ENCODE results near the gene KRT81. TPM values are rescaled to one million over a fixed set of nuclear protein-coding genes. Genes with fewer than 3 reads are reported as not detected.

KRT81 gene
- total and polyA plus RNA-seq, 2 of the 4 experiments (the other 2 are of a cell fraction): under 0.01 to 0.05 TPM

DNA sequence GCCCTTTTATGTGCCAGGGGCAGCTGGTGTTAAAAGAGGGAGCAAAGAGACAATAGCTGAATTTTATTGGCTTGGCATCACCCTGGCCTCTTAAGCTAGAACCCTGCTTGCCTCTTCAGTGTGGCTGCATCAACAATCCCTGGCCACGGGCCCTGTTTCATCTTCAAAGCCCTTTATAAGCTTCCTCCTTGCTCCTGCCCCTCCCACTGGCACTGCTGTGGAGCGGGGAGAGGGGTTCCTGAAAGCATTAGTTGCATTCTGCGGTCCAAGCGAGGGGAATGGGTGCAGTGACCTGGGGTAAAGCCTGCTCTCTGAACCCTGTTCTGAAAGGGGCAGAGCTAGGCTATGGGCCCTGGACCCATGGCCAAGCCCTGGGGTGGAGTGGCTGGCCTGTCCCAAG, 30.1 kb upstream of the KRT81 start:
- in situ Hi-C loops (cut with MboI; ENCODE audit: low sequenced_read_pairs) (no loop called here), intact Hi-C loops (cut with micrococcal nuclease) (no loop called here), dilution Hi-C loops (cut with HindIII; ENCODE audit: low sequenced_read_pairs, unreplicated experiment) (no loop called here)
- Histone ChIP-seq H2AFZ (replicated peaks; ENCODE audit: low read length, poor library complexity) (no peak overlapping the region), H3K27me3 (ENCODE audit: control insufficient read depth, insufficient read depth, low read length) (peaks cover 76% of the 10 kb centered on the region), H2AK9ac (replicated peaks; ENCODE audit: low read depth, low read length, poor library complexity) (no peak overlapping the region), H3K14ac (replicated peaks; ENCODE audit: low read depth, low read length) (no peak overlapping the region), H4K91ac (ENCODE audit: insufficient read depth, low read depth, low read length) (no peak overlapping the region), H2BK120ac (ENCODE audit: low read depth, low read length) (no peak overlapping the region), H2BK5ac (ENCODE audit: low read depth, low read length, poor library complexity, severe bottlenecking) (no peak overlapping the region), H3K9me3 (ENCODE audit: control insufficient read depth, insufficient read depth, low read length) (no peaks in the 10 kb centered on the region), H4K5ac (ENCODE audit: low read depth, low read length) (no peak overlapping the region), H2BK15ac (ENCODE audit: low read depth, low read length) (no peak overlapping the region), H3K18ac (ENCODE audit: low read depth, low read length) (no peak overlapping the region), H3K23ac (ENCODE audit: low read depth, low read length) (no peak overlapping the region), H4K20me1 (ENCODE audit: insufficient read depth, low read length) (no peaks in the 10 kb centered on the region), H3K4me2 (ENCODE audit: low read depth, low read length) (no peak overlapping the region), H3K9me1 (ENCODE audit: insufficient read depth, low read length) (no peaks in the 10 kb centered on the region), H3K79me1 (ENCODE audit: low read depth in 1 of 2, low read length in 2 of 2) (no peaks in the 10 kb centered on the region), H3K4me1 (ENCODE audit: control insufficient read depth, insufficient read depth, low read length) (no peaks in the 10 kb centered on the region), H3K4ac (ENCODE audit: low read depth, low read length) (no peak overlapping the region), H2BK20ac (ENCODE audit: low read depth, low read length) (no peak overlapping the region), H3K56ac (ENCODE audit: extremely low read depth, insufficient read depth, low read length) (no peak overlapping the region), H3K36me3 (ENCODE audit: control insufficient read depth, insufficient read depth, low read length) (no peaks in the 10 kb centered on the region), H3K4me3 (ENCODE audit: insufficient read depth, low read depth, low read length) (no peak overlapping the region), H3K9ac (ENCODE audit: low read depth, low read length) (no peak overlapping the region), H3K27ac (ENCODE audit: insufficient read depth, low read length) (no peak overlapping the region), H2AK5ac (ENCODE audit: low read depth, low read length) (no peak overlapping the region), H4K8ac (ENCODE audit: low read depth in 2 of 2, low read length in 2 of 2) (no peak overlapping the region)
- DNase-seq (no peak), ATAC-seq (ENCODE audit: low read depth) (no peak)
- 60% methylated on average over 1 of the region's 4 CpGs; no CpG with 5 or more reads in 1 of the 2 experiments for WGBS, 2 experiments (ENCODE audit: extremely low coverage in 2 of 2, insufficient read length in 1 of 2)
- ChIA-PET POLR2A (ENCODE audit: unreplicated experiment) (no interaction called here), CTCF (no interaction called here)
- no TSS peak for BruUV-seq (replicated peaks)
- TF ChIP-seq, protein P1, sequence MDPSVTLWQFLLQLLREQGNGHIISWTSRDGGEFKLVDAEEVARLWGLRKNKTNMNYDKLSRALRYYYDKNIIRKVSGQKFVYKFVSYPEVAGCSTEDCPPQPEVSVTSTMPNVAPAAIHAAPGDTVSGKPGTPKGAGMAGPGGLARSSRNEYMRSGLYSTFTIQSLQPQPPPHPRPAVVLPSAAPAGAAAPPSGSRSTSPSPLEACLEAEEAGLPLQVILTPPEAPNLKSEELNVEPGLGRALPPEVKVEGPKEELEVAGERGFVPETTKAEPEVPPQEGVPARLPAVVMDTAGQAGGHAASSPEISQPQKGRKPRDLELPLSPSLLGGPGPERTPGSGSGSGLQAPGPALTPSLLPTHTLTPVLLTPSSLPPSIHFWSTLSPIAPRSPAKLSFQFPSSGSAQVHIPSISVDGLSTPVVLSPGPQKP (IDR thresholded peaks at IDR 0.05; ENCODE audit: borderline replicate concordance, low read depth, low read length): no peak
- no peak for TF ChIP-seq USF2 (IDR thresholded peaks at IDR 0.05; ENCODE audit: low read depth, low read length)
- no peak for TF ChIP-seq NFE2L2 (IDR thresholded peaks at IDR 0.05; ENCODE audit: low read depth, low read length)
- no peak for TF ChIP-seq POLR2A (IDR thresholded peaks at IDR 0.05; ENCODE audit: low read depth, low read length)
- TF ChIP-seq CHD1 (IDR thresholded peaks at IDR 0.05; ENCODE audit: low read depth, low read length): no peak
- TF ChIP-seq RCOR1 (IDR thresholded peaks at IDR 0.05; ENCODE audit: insufficient replicate concordance, low read length): no peak
- TF ChIP-seq, protein P2, sequence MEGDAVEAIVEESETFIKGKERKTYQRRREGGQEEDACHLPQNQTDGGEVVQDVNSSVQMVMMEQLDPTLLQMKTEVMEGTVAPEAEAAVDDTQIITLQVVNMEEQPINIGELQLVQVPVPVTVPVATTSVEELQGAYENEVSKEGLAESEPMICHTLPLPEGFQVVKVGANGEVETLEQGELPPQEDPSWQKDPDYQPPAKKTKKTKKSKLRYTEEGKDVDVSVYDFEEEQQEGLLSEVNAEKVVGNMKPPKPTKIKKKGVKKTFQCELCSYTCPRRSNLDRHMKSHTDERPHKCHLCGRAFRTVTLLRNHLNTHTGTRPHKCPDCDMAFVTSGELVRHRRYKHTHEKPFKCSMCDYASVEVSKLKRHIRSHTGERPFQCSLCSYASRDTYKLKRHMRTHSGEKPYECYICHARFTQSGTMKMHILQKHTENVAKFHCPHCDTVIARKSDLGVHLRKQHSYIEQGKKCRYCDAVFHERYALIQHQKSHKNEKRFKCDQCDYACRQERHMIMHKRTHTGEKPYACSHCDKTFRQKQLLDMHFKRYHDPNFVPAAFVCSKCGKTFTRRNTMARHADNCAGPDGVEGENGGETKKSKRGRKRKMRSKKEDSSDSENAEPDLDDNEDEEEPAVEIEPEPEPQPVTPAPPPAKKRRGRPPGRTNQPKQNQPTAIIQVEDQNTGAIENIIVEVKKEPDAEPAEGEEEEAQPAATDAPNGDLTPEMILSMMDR (conservative IDR thresholded peaks at IDR 0.05; ENCODE audit: low read depth, low read length): no peak
- TF ChIP-seq MXI1 (IDR thresholded peaks at IDR 0.05; ENCODE audit: borderline replicate concordance, low read depth, low read length): no peak
- no peak for TF ChIP-seq FOS (IDR thresholded peaks at IDR 0.05; ENCODE audit: low read depth, low read length)
- no peak for TF ChIP-seq MAFK (IDR thresholded peaks at IDR 0.05; ENCODE audit: low read depth, low read length)
- TF ChIP-seq SMC3 (IDR thresholded peaks at IDR 0.05; ENCODE audit: low read depth, low read length): no peak
- TF ChIP-seq BHLHE40 (IDR thresholded peaks at IDR 0.05; ENCODE audit: low read depth, low read length): no peak
- TF ChIP-seq MAZ (IDR thresholded peaks at IDR 0.05; ENCODE audit: borderline replicate concordance, low read depth, low read length): no peak
- TF ChIP-seq RFX5 (IDR thresholded peaks at IDR 0.05; ENCODE audit: low read depth, low read length): no peak

Measured in IMR-90 (cell line).